ENCODE measurements around the gene TRAPPC13. TPM values are rescaled to one million over a fixed set of nuclear protein-coding genes. Genes with fewer than 3 reads are reported as not detected.
"Not testable (repeated sequence)": the region's sequence is repeated elsewhere in the genome, so short reads cannot be mapped to it uniquely, and the experiment has no call there.

TRAPPC13 gene
- polyA plus RNA-seq, 3 donors: 6.4 to 12.2 (median 11.2) TPM

DNA sequence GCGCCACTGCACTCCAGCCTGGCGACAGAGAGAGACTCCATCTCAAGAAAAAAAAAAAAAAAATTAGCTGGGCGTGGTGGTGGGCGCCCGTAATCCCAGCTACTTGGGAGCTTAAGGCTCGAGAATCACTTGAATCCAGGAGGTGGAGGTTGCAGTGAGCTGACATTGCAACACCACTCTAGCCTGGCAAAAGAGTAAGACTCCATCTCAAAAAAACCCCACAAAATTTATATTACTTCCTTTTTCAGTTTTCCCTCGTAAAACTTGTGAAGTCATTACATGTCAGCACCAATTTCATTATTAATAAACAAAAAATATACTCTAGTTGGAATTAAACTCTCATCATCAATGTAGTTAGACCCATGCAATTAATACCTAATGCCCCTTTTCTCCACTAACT, 43.9 kb downstream of the TRAPPC13 start:
- no peak overlapping the region for H3K27ac ChIP-seq (ENCODE audit: low read depth, low read length)
- 63 to 93% (median 83%) methylated on average over 7 of the region's 7 CpGs for WGBS, 3 donors

DNA sequence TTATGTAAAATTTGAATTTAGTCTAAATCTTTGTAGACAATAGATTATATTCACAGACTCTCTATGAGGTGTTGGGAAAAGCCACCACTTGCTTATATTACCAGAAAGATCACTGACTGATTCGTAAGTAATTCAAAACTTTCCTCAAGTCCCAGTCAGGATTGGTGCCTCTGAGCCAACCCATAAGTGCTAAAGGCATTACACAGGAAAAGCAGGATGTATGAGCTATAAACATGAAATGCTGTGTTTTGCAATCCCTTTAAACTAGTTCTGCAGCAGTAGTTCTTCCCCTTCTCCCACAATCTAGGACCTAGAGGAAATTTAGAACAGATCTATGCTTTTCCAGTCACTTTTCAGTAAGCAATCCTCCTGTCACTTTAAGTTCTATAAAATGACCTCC, 48.0 kb downstream of the TRAPPC13 start:
- no peak overlapping the region for H3K27ac ChIP-seq (ENCODE audit: low read depth, low read length)
- WGBS, 3 donors: 58 to 75% (median 74%) methylated on average over 1 of the region's 1 CpG

DNA sequence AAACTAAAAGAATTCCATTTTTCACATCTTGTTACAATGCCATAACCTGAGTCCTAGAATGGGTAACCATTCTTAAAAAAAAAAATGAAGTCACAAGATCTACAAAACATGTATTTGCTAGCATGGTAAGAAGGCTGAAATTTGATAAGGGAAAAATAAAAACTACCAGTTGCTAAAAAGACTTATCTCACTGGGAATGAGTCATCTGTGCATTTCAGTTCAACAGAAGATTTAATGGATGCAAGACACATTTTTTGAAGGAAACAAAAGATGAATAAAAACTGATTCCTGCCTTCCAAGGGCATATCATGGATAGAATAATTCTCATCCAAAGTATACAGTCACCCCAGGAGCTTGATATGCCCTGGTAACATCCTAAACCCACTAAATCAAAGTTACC, 49.9 kb downstream of the TRAPPC13 start:
- H3K27ac ChIP-seq (ENCODE audit: low read depth, low read length): no peak overlapping the region

DNA sequence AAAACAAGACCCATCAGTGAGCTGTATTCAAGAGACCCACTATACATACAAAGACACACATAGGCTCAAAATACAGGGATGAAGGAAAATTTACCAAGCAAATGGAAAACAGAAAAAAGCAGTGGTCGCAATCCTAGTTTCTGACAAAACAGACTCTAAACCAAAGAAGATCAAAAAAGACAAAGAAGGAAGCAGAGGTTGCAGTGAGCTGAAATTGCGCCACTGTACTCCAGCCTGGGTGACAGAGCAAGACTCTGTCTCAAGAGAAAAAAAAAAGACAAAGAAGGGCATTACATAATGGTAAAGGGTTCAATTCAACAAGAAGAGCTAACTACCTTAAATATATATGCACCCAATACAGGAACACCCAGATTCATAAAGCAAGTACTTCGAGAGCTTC, 51.2 kb downstream of the TRAPPC13 start:
- not testable (repeated sequence) for H3K27ac ChIP-seq (ENCODE audit: low read depth, low read length)
- WGBS, 3 donors: 64 to 93% (median 71%) methylated on average over 3 of the region's 3 CpGs

DNA sequence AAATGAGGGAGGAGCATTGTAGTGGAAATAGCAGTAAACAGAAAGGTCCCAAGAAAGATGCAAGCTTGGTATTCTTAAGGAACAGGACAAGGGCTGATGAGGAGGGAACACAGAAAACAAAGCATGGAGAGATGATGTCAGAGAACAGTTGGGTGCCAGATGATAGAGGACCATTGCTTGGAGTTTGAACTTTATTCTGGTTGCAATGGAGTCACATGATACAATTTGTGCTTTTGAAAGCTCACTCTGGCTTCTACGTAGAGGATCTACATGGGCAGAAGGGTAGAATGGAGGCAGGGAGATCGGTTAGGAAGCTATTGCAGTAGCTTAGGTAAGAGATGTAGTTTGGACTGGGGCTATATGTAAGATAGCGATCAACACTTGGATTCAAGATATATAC, 57.3 kb downstream of the TRAPPC13 start:
- H3K27ac ChIP-seq (ENCODE audit: low read depth, low read length): no peak overlapping the region
- WGBS, 3 donors: 89 to 91% (median 90%) methylated on average over 3 of the region's 3 CpGs

DNA sequence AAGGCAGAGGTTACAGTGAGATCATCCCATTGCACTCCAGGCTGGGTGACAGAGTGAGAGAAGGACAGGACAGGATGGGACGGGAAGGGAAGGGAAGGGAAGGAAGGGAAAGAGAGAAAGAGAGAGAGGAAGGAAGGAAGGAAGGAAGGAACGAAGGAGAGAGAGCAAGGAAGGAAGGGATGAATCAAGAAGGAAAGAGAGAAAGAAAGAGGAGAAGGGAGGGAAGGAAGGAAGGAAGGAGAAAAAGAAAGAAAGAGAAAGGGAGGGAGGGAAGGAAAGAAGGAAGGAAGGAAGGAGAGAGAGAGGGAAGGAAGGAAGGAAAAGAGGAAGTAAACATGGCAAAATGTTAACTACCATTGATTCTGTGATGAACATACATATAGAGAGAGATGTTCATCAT, 68.3 kb downstream of the TRAPPC13 start:
- 86 to 92% (median 89%) methylated on average over 2 of the region's 2 CpGs for WGBS, 3 donors
- no peak overlapping the region for H3K27ac ChIP-seq (ENCODE audit: low read depth, low read length)

DNA sequence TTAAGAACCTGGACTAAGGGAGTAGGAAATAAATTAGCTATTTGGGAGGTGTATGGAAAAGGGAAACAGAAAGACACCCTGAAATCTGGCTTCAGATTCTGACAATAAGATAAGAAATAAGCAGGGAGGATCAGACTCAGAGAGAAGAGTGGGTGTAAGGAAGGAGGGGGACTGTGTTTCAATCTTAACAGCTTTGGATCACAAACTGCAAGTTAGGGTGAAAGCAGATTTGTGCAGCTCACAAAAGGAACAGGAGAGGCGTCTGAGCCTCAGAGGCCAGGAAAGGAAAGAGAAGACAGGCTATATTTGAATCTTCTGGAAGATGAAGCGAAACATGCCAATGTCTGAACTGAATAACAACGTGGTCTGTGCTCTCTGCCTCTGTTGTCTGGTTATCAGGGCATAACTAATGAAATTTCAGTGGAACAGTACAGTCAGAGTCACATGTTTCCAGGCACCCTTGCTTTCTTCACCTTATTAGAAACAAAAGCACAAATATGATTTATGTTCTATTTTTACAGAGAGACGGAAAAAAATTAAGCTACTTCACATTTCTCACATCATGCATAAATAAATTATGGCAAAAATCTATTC, 70.4 kb downstream of the TRAPPC13 start:
- 87 to 94% (median 91%) methylated on average over 4 of the region's 4 CpGs for WGBS, 3 donors
- no peak overlapping the region for H3K27ac ChIP-seq (ENCODE audit: low read depth, low read length)

DNA sequence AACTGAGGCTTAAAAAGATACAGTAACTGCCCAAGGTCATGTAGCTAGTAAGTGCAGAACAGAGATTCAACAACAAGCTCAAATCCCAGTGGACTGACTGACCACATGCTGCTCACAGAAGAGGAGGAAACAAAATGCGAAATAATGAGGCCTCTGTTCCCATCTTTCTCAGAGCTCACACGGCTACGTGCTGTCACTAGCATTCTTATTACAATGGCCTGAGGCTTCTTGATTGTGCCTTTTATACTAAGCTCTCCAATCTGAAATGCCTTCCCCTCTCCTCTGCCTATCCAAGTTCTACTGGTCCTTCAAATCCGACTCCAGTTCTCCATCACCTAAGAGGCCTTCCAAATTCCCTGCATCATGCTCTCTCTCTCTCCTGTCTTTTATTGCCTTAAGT, 71.1 kb downstream of the TRAPPC13 start:
- no peak overlapping the region for H3K27ac ChIP-seq (ENCODE audit: low read depth, low read length)
- 94 to 96% (median 96%) methylated on average over 4 of the region's 4 CpGs for WGBS, 3 donors

DNA sequence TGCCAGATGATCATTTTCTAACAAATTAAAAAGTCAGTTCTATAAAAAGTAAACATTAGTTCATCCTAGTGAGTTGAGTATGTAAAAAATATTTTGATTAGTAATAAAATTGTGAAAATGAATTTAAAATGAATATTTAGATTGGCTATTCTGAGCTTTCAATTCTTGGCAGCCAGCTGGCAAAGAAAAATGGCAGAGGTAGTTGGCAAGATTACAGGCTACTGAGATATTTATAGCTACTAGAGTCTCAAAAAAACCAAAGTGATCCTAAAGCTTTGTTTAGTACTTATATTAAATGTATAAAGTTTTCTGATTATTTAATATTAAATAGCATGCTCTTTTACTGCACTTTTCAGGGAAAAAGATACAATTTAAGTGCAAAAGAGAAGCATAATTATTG, 72.1 kb downstream of the TRAPPC13 start:
- no peak overlapping the region for H3K27ac ChIP-seq (ENCODE audit: low read depth, low read length)

DNA sequence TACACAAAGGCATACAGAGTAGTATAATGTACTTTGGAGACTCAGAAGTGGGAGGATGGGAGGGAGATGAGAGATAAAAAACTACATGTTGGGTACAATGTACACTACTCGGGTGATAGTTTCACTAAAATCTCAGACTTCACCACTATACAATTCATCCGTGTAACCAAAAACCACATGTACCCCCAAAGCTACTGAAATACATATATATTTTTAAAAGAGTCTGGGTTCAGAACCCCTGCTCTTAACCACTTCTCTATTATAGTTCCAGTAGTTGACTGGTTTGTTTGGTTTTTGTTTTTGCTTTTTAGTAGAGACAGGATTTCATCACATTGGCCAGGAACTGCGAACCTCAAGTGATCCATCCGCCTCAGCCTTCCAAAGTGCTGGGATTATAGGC, 74.5 kb downstream of the TRAPPC13 start:
- 92 to 97% (median 93%) methylated on average over 4 of the region's 4 CpGs for whole genome bisulfite sequencing, 3 donors
- H3K27ac ChIP-seq (ENCODE audit: low read depth, low read length): no peak overlapping the region

DNA sequence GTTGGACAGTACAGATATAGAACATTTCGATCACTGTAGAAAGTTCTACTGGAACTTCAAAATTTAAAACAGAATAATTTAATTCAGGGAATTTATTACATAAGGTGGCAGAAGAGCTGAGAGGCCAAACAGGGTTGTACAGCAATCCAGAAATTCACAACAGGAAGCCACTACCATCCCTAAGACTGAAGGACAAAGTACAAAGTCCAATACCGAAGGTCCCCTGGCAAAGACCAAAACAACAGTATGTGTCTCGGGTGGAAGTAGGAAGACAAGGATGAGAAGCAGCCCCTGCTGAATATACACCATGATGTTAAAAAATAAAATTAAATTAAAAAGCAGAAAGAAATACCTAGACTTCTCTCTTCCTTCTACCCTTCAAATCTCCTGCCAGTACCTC, 77.2 kb downstream of the TRAPPC13 start:
- H3K27ac ChIP-seq (ENCODE audit: low read depth, low read length): no peak overlapping the region
- 91 to 97% (median 95%) methylated on average over 3 of the region's 3 CpGs for WGBS, 3 donors

DNA sequence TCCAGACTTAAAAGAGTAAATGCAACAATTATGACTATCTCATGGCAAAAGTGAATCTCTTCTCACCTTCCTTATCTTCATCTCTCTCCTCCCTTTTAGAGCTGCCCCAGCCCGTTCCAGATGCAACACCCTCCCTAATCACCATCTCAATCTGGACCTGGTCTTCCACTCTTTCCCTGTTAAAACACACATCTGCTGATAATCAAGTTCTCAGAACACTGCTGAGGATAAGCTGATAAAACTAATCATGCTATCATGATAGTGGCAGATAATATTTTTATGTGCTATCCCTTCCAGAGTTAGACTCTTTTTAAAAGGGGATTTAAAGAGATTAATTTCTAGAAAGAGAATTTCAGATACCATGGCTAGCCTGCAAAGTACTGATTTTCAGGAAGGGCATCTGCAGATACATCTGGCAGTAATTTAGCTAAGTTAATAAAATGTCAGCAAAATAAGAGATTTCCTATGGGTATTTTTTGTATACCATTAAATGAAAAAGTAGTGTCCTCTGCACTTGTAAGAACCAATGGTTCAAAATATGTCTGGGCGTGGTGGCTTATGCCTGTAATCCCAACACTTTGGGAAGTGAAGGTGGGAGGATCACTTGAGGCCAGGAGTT, 79.9 kb downstream of the TRAPPC13 start:
- 80 to 97% (median 88%) methylated on average over 2 of the region's 2 CpGs for WGBS, 3 donors
- no peak overlapping the region for H3K27ac ChIP-seq (ENCODE audit: low read depth, low read length)

DNA sequence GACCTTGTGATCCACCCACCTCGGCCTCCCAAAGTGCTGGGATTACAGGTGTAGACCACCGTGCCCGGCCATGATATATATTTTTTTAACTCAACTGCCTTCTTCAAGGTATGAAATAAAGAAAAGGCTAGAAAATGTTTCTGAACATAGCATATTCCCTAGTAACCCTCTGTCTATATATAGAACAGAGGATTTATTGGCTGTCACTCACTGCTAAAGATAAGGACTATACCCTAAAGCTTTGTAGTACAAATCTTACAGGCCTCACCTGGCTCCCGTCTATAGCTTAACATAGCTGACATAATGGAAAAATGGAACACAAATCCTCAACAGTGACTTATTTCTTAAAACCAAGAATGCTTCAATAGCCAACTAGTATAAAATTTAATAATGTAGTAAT, 82.8 kb downstream of the TRAPPC13 start:
- 91 to 96% (median 95%) methylated on average over 4 of the region's 4 CpGs for WGBS, 3 donors
- H3K27ac ChIP-seq (ENCODE audit: low read depth, low read length): no peak overlapping the region

DNA sequence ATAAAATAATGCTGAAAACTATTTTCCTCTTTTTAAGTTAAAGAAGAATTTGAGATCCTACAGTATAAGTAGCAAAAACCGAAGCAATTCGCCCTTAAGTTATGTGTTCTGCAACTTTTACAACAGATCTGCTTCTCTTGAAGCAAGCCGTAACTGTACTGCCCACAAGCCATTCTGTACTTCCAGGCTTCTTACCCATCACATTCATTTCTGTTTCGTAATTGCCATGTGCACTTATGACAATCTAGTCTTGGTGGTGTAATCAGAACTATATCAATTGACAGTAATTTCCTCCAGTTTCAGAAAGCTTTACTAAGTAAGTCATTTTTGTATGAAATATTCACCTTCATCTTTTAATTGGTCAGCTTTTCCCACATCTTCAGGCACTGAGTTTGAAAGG, 83.3 kb downstream of the TRAPPC13 start:
- 71 to 94% (median 80%) methylated on average over 4 of the region's 4 CpGs for WGBS, 3 donors

More for the DNA sequence above, 83.3 kb downstream of the TRAPPC13 start:
- no peak overlapping the region for H3K27ac ChIP-seq (ENCODE audit: low read depth, low read length)

Other genes starting within 250 kb of the TRAPPC13 start
- gene ADAMTS6, start 143.1 kb upstream of the TRAPPC13 start, polyA plus RNA-seq: under 1 TPM; 0.03 to 0.67 (median 0.37) TPM
- under 1 TPM; 0.56 to 0.65 (median 0.60) TPM for gene CENPK, start 61.9 kb upstream of the TRAPPC13 start, polyA plus RNA-seq
- 10 to 100 TPM in 2 of 3 donors, 1 to 10 TPM in 1; 9.8 to 25.4 (median 18.2) TPM for gene PPWD1, start 61.7 kb upstream of the TRAPPC13 start, polyA plus RNA-seq
- gene TRIM23, start 694 bp upstream of the TRAPPC13 start, polyA plus RNA-seq: 1 to 10 TPM; 2.5 to 6.3 (median 4.4) TPM
- gene SHLD3, start within 50 bp of the TRAPPC13 start, polyA plus RNA-seq: 1 to 10 TPM in 2 of 3 donors, under 1 TPM in 1; 0.75 to 2.4 (median 1.7) TPM
- 1 to 10 TPM; 1.1 to 5.1 (median 2.0) TPM for gene SGTB, start 97.1 kb downstream of the TRAPPC13 start, polyA plus RNA-seq
- gene NLN, start 97.2 kb downstream of the TRAPPC13 start, polyA plus RNA-seq: 1 to 10 TPM; 4.5 to 5.8 (median 5.1) TPM

Measured in adipose tissue (tissue), 3 donors.